Astrocyte of the cerebellum (primary cell): Measurements from ENCODE around the gene SLC28A2.
"Not testable (repeated sequence)": the region's sequence is repeated elsewhere in the genome, so short reads cannot be mapped to it uniquely, and the experiment has no call there.

ENCODE experiments used
- DNase-seq: peaks from one replicate; pipeline ENCODE4 v3.0.0-alpha.2; 2011; ENCODE audit warnings: low read depth
- H3K4me3 ChIP-seq: 2 replicates; pipeline ENCODE4 v1.5.1; 2011; ENCODE audit warnings: mild to moderate bottlenecking, low read depth, low read length, moderate library complexity
- CTCF ChIP-seq: IDR thresholded peaks from 2 replicates; pipeline ENCODE4 v1.5.1; 2012; ENCODE audit warnings: low read length, low read depth, moderate library complexity, mild to moderate bottlenecking; ENCODE audit errors: missing control alignments
- in situ Hi-C: cut with HindIII; loops from 2 replicates; pipeline ENCODE4 v1.10.0; 2017; ENCODE audit warnings: low sequenced_read_pairs

The SLC28A2 gene

GRCh38 chr15:45234562-45235235 is 17.3 kb upstream of the SLC28A2 start:
- no peak for DNase-seq
- no peak for TF ChIP-seq CTCF
- no peak overlapping the region for H3K4me3 ChIP-seq
- in situ Hi-C loops: no loop called here

- H3K4me3 ChIP-seq, in situ Hi-C loops, DNase-seq: not testable (repeated sequence)
Observed at GRCh38 chr15:45236806-45237205, 15.2 kb upstream of the SLC28A2 start.

GRCh38 chr15:45242289-45242688 is 9.7 kb upstream of the SLC28A2 start:
- DNase-seq: no peak
- in situ Hi-C loops: no loop called here
- H3K4me3 ChIP-seq: no peak overlapping the region
- no peak for TF ChIP-seq CTCF

- no peak for TF ChIP-seq CTCF
- H3K4me3 ChIP-seq: no peak overlapping the region
- in situ Hi-C loops: no loop called here
- DNase-seq: no peak
Observed at GRCh38 chr15:45249125-45249780, 2.8 kb upstream of the SLC28A2 start.

GRCh38 chr15:45253330-45253729 is 1.3 kb downstream of the SLC28A2 start:
- no peak overlapping the region for H3K4me3 ChIP-seq
- DNase-seq: no peak
- peak; percentile 28 for TF ChIP-seq CTCF
- in situ Hi-C loops: no loop called here

GRCh38 chr15:45254405-45254804 is 2.4 kb downstream of the SLC28A2 start:
- no peak for DNase-seq
- no peak overlapping the region for H3K4me3 ChIP-seq
- TF ChIP-seq CTCF: no peak
- in situ Hi-C loops: no loop called here

- in situ Hi-C loops, H3K4me3 ChIP-seq, DNase-seq: not testable (repeated sequence)
Observed at GRCh38 chr15:45254824-45255223, 2.8 kb downstream of the SLC28A2 start.
